Activated T-helper 1 cell treated with anti-CD3 and anti-CD28 coated beads, Interleukin-12 subunit alpha, Interleukin-12 subunit beta, Interleukin-2, Interleukin-4 antibody, amounts not matched to agents 30 ng/mL and 10 ng/mL and 1 ng/mL, durations not matched to agents 14 hours and 24 hours and 36 hours (primary cell): ENCODE data around the gene CDRT15. TPM values are rescaled to one million over a fixed set of nuclear protein-coding genes. Genes with fewer than 3 reads are reported as not detected.

ENCODE experiments used
- DNase-seq: peaks from one replicate; pipeline ENCODE4 v3.0.0; 2021; ENCODE audit warnings: low spot score
- H3K27ac Mint-ChIP-seq: one replicate; pipeline ENCODE4 v1.8.0; 2021; ENCODE audit warnings: mild to moderate bottlenecking, mixed read lengths
- H3K27me3 Mint-ChIP-seq: one replicate; pipeline ENCODE4 v1.8.0; 2022; ENCODE audit warnings: mild to moderate bottlenecking, moderate library complexity, mixed read lengths; ENCODE audit not compliant: insufficient read depth
- H3K36me3 Mint-ChIP-seq: one replicate; pipeline ENCODE4 v1.8.0; 2021; ENCODE audit warnings: low read depth, mixed read lengths
- H3K4me1 Mint-ChIP-seq: one replicate; pipeline ENCODE4 v1.8.0; 2021; ENCODE audit warnings: low read depth, mixed read lengths
- H3K4me3 Mint-ChIP-seq: one replicate; pipeline ENCODE4 v1.8.0; 2021; ENCODE audit warnings: mild to moderate bottlenecking, moderate library complexity, mixed read lengths
- H3K9me3 Mint-ChIP-seq: one replicate; pipeline ENCODE4 v1.8.0; 2021; ENCODE audit warnings: mixed read lengths
- intact Hi-C: fragments of 100-400 bp; cut with micrococcal nuclease; formaldehyde crosslinking; loops from one replicate; pipeline ENCODE4 v1.15.1; 2024
- total RNA-seq: library from RNA; stranded (reverse); gene quantifications from 2 replicates; pipeline ENCODE4 v1.2.3, GENCODE V29; 2022

CDRT15 gene
- total RNA-seq, 1 donor from 2014 or later = not detected

DNA sequence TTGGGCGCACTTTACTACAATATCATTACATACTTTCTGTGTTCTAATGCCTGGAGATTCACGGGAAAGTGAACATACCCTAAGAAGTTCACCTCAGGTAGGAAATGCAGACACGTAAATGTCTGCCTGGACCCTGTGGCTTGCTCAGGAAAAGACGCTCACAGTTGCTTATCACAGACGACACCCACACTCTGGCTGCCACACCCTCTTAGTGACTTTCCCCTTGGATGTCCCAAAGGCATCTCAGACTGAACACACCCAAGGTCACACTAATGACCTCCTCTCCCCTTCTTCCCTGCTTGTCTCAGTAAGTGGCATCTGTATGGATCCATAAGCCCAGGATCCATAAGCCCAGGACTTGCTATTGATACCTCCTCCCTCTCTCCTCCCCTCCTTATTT, 32.6 kb downstream of the CDRT15 start:
- no peaks in the 10 kb centered on the region for H3K9me3 Mint-ChIP-seq
- peaks cover 90% of the 10 kb centered on the region for H3K4me1 Mint-ChIP-seq
- no peak for DNase-seq
- no peaks in the 10 kb centered on the region for H3K27me3 Mint-ChIP-seq
- intact Hi-C loops = loop anchor here (5.0 kb wide), 2 partner anchors 67 to 223 kb away; no protein-coding TSS in a partner anchor
- peaks cover 32% of the 10 kb centered on the region for H3K36me3 Mint-ChIP-seq
- H3K4me3 Mint-ChIP-seq = peak overlapping the region; percentile 24
- H3K27ac Mint-ChIP-seq = peak overlapping the region; percentile 85

DNA sequence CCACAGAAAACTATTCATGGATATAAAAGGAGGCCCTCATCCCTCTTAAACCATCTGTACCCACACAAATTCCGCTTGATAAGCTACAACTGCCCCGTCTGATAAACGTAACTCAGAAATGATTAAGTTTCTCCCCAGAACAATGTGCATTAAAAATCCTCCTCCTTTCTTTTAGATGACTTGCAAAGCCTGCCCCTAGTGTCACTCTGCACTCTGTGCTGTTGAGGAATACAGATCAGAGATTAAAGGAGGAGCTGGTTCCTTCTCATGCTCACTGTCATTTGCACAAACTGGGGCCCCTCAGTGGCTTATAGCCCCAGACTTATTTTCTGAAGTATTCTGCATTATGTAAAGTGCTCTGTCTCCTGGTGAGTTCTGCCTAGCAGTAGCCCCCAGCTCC, 33.3 kb downstream of the CDRT15 start:
- H3K27ac Mint-ChIP-seq = peak overlapping the region; percentile 85
- H3K4me3 Mint-ChIP-seq = peak overlapping the region; percentile 24
- H3K4me1 Mint-ChIP-seq = peaks cover 90% of the 10 kb centered on the region
- peaks cover 31% of the 10 kb centered on the region for H3K36me3 Mint-ChIP-seq
- DNase-seq = peak; percentile 32
- intact Hi-C loops = loop anchor here (5.0 kb wide), 2 partner anchors 66 to 224 kb away; no protein-coding TSS in a partner anchor
- no peaks in the 10 kb centered on the region for H3K9me3 Mint-ChIP-seq
- no peaks in the 10 kb centered on the region for H3K27me3 Mint-ChIP-seq

DNA sequence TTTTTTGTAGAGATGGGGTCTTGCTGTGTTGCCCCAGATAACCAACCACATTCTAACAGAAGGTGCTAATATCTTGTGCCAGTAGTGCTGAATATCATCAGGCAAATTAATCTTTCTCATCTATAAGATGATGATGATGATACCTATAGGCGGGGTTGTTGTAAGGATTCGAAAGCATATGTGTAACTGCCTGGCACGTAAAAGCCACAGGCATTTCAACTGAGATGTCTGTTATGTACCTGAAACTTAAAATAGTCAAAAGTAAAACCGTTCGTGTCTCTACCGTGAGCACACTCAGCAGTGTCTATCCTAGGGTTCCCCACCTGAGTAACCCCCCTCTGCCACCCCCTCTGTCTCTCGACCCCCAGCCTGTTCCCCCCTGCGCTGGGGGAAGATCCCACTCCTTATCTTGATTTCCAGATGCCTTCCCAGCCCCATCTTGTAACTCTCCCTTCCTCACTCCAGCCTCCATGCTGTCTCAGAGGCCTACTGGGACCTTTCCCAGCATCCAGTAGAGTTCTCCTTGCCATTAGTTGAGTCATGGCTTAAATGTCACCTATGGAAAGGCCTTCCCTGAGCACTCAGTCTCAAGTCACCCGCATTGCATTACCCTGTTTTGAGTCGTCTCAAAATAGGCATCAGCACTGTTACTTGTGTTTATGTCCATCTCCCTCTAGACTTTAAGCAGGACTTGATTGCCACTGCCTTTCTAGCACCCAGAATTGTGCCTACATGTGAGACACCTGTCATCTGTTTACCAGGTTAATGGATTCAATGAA, 34.1 kb downstream of the CDRT15 start:
- H3K27me3 Mint-ChIP-seq = no peaks in the 10 kb centered on the region
- intact Hi-C loops = loop anchor here (5.0 kb wide), 2 partner anchors 65 to 225 kb away; no protein-coding TSS in a partner anchor
- no peaks in the 10 kb centered on the region for H3K9me3 Mint-ChIP-seq
- peaks cover 93% of the 10 kb centered on the region for H3K4me1 Mint-ChIP-seq
- peak overlapping the region; percentile 97 for H3K27ac Mint-ChIP-seq
- no peak for DNase-seq
- peaks cover 30% of the 10 kb centered on the region for H3K36me3 Mint-ChIP-seq
- peak overlapping the region; percentile 75 for H3K4me3 Mint-ChIP-seq

DNA sequence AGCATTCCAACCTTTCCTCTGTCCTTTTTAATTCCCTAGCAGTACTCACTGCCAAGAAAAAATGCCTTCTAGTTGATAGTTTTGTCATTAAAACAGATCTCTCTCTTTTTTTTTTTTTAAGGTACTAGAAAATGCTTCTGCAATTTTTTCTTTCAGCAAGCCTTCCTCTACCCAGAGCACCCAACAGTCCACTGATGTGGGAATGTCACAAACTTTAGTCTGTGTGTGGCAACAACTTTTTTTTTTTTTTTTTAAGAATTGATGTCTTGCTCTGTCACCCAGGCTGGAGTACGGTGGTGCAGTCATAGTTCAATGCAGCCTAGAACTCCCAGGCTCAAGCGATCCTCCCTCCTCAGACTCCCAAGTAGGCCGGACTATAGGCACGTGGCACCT, 34.7 kb downstream of the CDRT15 start:
- H3K9me3 Mint-ChIP-seq = no peaks in the 10 kb centered on the region
- no peak for DNase-seq
- H3K4me1 Mint-ChIP-seq = peaks cover 94% of the 10 kb centered on the region
- H3K27ac Mint-ChIP-seq = peak overlapping the region; percentile 97
- H3K4me3 Mint-ChIP-seq = peak overlapping the region; percentile 75
- H3K27me3 Mint-ChIP-seq = no peaks in the 10 kb centered on the region
- intact Hi-C loops = loop anchor here (1.0 to 5.0 kb wide), 8 partner anchors 65 to 603 kb away; partner anchors contain the start of gene COX10
- H3K36me3 Mint-ChIP-seq = peaks cover 26% of the 10 kb centered on the region

DNA sequence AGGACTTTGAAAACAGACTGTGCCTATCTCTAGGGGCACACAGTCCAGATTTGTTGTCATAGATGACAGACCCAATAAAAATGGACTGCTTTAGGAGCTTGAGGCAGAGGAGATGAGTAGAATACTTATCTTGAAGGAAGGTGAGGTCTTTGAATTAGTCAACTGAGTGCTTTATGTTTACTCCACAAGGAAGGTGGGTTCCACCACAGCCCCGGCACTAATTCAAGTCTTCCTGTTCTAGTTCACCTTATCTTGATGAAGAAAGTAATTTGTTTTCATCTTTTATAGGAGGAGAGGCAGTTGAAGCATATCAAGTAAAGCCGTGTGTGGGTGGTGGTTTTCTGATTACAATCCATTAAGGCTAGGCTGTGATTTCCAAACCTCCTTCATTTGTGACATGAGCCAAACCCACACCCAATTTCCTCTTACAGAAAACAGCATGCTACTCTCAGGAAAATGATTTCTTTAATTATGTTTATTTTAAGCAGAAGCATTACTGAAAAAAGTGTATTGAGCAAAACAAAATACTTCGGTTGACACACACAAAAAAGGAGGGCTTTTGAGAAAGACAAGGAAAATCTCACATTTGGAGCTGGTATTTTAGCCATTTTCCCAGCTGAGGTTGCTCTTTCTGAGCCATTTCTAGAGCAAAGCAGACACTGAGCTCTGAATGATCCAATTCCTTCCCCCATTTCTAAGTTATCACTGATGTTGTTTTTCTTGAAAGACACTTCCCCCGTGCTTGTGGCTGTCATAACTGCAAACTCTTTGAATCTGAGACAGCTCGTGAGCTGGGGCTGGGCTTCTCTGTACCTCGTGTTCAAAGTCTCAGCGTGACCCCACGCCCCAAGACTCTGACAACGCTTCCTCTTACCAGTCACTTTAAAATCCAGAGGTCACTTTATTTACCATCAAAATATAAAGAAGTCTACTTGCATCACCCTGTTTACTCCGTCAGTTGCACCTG, 35.4 kb downstream of the CDRT15 start:
- no peaks in the 10 kb centered on the region for H3K9me3 Mint-ChIP-seq
- peaks cover 31% of the 10 kb centered on the region for H3K36me3 Mint-ChIP-seq
- H3K27ac Mint-ChIP-seq = peak overlapping the region; percentile 97
- H3K4me3 Mint-ChIP-seq = peak overlapping the region; percentile 75
- intact Hi-C loops = loop anchor here (1.0 to 5.0 kb wide), 8 partner anchors 64 to 603 kb away; partner anchors contain the start of gene COX10
- peak; percentile 67 for DNase-seq
- peaks cover 100% of the 10 kb centered on the region for H3K4me1 Mint-ChIP-seq
- no peaks in the 10 kb centered on the region for H3K27me3 Mint-ChIP-seq

DNA sequence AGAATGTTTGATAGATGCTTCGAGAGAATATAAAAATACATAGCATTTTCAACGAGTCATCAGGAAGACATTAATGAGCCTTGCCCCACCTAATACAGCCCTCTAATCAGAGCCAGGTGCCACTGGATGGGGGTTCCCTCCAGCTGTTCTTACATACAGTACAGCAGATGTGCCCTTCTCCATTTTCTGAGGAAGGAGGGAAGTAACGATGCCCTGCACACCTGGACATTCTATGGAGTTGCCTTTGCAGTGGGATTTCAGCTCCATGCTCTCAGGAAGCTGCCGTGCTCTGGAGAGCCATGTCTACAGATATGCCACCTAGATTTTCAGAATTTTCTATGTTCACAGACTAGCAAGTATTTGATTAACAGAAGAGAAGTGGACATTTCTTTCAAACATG, 36.3 kb downstream of the CDRT15 start:
- Mint-ChIP-seq H3K4me3 (peak overlapping the region; percentile 12), H3K36me3 (peaks cover 29% of the 10 kb centered on the region), H3K27ac (peak overlapping the region; percentile 97), H3K27me3 (no peaks in the 10 kb centered on the region), H3K9me3 (no peaks in the 10 kb centered on the region), H3K4me1 (peaks cover 100% of the 10 kb centered on the region)
- intact Hi-C loops = loop anchor here (2.0 to 5.0 kb wide), 4 partner anchors 63 to 602 kb away; no protein-coding TSS in a partner anchor
- DNase-seq = no peak

DNA sequence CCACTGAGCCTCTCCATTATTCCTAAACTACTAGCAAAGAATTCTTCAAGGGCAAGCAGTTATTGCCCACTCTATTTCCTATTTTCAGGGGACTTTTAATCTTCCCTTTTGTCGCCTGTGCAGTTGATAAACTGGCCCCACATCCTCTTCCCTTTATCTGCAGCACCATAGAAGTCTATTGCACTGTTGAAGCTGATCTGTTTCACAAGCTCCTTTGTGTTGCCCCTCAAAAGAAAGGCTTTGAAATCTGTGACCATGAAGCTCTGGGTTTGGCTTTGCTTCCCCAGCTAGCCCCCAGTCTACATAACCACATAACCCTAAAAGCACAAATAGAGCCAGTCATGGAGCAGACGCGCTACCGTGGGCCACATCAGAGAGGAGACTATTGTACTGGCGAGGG, 37.1 kb downstream of the CDRT15 start:
- no peaks in the 10 kb centered on the region for H3K9me3 Mint-ChIP-seq
- no peak for DNase-seq

DNA sequence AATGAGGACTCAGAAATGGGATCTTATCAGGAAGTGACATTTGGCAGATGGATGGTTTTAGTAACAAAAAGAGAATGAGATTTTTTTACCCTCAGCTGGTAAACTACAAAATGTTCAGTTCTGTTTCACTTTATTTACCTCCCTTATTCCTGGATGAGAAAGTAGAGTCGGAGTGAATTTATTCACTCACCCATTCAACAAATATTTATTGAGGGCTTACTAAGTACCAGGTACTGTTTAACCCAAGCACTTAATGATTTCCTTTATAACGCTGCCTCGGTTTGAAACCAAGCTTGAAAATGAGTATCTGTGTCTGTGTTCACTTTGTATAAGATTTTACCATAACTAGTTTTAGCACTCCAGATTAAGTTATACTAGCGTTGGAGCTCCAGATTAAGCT, 38.1 kb downstream of the CDRT15 start:
- H3K27me3 Mint-ChIP-seq = no peaks in the 10 kb centered on the region
- H3K36me3 Mint-ChIP-seq = peaks cover 27% of the 10 kb centered on the region
- peak overlapping the region; percentile 73 for H3K4me3 Mint-ChIP-seq
- H3K9me3 Mint-ChIP-seq = no peaks in the 10 kb centered on the region
- H3K4me1 Mint-ChIP-seq = peaks cover 95% of the 10 kb centered on the region
- DNase-seq = no peak
- intact Hi-C loops = no loop called here
- H3K27ac Mint-ChIP-seq = peak overlapping the region; percentile 96

More for the DNA sequence above, 37.1 kb downstream of the CDRT15 start:
- Mint-ChIP-seq H3K27ac (peak overlapping the region; percentile 96), H3K4me3 (peak overlapping the region; percentile 67), H3K27me3 (no peaks in the 10 kb centered on the region), H3K36me3 (peaks cover 29% of the 10 kb centered on the region), H3K4me1 (peaks cover 100% of the 10 kb centered on the region)
- intact Hi-C loops = no loop called here

DNA sequence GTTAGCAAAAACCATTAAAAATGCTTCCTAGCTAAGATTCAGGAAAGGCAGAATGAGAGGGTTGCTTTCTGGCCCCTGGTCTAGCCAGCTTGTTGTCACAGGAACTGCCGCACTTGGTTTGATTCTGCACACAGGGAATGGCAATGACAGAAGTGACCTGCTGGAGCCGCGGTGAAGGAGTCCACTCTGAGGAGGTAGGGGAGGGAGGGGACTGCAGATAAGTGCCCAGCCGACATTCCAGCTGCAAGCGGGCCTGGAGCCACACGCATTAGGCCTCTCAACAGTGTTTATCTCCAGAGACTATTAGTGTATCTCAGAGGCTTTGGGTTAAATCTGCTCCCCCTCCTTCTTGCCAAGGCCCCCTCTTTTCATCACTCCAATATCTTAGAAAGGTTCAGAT, 38.6 kb downstream of the CDRT15 start:
- Mint-ChIP-seq H3K36me3 (peaks cover 28% of the 10 kb centered on the region), H3K4me3 (peak overlapping the region; percentile 73), H3K27me3 (no peaks in the 10 kb centered on the region), H3K27ac (peak overlapping the region; percentile 96), H3K9me3 (no peaks in the 10 kb centered on the region), H3K4me1 (peaks cover 95% of the 10 kb centered on the region)
- intact Hi-C loops = no loop called here
- no peak for DNase-seq

DNA sequence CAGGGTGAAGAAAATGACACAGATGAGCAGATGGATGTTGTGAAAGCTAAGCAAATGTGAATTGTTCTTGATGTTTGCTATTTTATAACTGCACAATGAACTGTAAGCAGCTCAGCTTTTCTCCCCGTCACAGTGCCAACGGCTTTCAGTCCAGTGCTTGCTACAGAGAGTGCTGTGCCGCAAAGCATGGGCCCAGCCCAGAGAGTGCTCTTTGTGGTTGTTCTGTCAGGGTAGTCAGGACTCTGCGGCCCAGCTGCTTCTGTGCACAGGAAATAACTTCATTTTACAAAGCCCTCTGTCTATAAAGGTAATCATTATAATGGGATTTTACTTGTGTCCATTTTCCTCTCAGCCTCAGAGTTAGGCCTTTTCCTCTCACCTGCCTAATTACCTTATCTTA, 39.1 kb downstream of the CDRT15 start:
- H3K27me3 Mint-ChIP-seq = no peaks in the 10 kb centered on the region
- H3K4me1 Mint-ChIP-seq = peaks cover 92% of the 10 kb centered on the region
- H3K27ac Mint-ChIP-seq = peak overlapping the region; percentile 96
- DNase-seq = peak; percentile 62
- peaks cover 25% of the 10 kb centered on the region for H3K36me3 Mint-ChIP-seq
- peak overlapping the region; percentile 73 for H3K4me3 Mint-ChIP-seq
- intact Hi-C loops = no loop called here
- no peaks in the 10 kb centered on the region for H3K9me3 Mint-ChIP-seq

DNA sequence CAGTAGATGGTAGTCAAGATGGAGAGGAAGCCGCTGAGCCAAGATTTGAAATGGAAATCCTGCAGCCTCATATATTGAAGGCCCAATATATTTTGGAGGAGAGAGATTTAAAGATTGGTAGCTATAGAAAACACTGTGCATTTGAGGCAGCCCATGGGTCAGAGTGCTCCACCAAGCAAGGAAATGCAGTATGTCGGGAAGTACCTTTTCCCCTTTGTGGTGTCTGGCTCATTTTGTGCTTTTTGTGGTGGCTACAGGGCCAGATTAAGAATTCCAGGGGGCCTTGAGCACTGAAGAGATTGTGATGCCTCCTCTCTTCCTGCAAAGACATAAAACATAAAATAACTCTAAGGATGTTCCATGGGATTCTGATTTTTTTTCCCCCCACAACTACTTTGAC, 39.6 kb downstream of the CDRT15 start:
- Mint-ChIP-seq H3K36me3 (peaks cover 29% of the 10 kb centered on the region), H3K9me3 (no peaks in the 10 kb centered on the region), H3K4me3 (peak overlapping the region; percentile 73), H3K4me1 (peaks cover 91% of the 10 kb centered on the region), H3K27ac (peak overlapping the region; percentile 96), H3K27me3 (no peaks in the 10 kb centered on the region)
- no peak for DNase-seq
- intact Hi-C loops = no loop called here

DNA sequence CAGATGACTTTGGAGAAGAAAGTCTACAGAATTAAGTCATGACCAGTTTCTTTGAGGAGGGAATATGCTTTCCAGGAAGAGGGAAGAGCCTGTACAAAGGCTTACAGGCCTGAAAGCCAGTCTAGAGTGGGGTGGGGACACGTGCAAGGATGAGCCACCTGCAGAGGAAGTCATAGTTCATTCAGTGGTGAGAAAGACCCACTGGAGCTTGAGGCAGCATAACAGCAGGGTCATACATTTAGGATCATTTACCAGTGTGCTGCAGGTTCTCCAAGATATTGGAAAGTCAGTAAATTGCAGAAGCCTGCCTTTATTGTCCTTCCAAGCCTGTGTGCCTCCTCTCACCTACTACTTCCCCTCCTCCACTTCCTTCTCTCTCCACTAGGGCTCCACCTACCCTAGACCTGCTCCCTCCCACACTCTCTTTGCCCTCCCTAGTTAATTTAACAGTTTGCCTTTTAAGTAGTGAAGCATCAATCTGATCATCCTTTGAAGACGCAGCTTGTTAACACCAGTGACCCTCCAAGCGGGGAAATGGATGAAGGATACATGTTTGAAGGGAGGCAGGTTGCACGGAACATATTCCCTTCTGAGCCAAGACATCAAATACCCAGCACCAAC, 40.2 kb downstream of the CDRT15 start:
- Mint-ChIP-seq H3K36me3 (peaks cover 29% of the 10 kb centered on the region), H3K27ac (peak overlapping the region; percentile 96), H3K9me3 (no peaks in the 10 kb centered on the region), H3K4me3 (peak overlapping the region; percentile 73), H3K4me1 (peaks cover 91% of the 10 kb centered on the region), H3K27me3 (no peaks in the 10 kb centered on the region)
- no peak for DNase-seq
- intact Hi-C loops = no loop called here
